HG03064 (cell line): ENCODE data around the gene MBLAC1.
A peak's percentile ranks its signal among the peaks of the same experiment; 100 is the strongest.

ENCODE experiments used
- ATAC-seq: cut with Tn5 transposase; IDR thresholded peaks from one replicate; pipeline ENCODE4 v1.9.1; 2021; ENCODE audit warnings: low read depth; ENCODE audit not compliant: unreplicated experiment

The MBLAC1 gene

DNA sequence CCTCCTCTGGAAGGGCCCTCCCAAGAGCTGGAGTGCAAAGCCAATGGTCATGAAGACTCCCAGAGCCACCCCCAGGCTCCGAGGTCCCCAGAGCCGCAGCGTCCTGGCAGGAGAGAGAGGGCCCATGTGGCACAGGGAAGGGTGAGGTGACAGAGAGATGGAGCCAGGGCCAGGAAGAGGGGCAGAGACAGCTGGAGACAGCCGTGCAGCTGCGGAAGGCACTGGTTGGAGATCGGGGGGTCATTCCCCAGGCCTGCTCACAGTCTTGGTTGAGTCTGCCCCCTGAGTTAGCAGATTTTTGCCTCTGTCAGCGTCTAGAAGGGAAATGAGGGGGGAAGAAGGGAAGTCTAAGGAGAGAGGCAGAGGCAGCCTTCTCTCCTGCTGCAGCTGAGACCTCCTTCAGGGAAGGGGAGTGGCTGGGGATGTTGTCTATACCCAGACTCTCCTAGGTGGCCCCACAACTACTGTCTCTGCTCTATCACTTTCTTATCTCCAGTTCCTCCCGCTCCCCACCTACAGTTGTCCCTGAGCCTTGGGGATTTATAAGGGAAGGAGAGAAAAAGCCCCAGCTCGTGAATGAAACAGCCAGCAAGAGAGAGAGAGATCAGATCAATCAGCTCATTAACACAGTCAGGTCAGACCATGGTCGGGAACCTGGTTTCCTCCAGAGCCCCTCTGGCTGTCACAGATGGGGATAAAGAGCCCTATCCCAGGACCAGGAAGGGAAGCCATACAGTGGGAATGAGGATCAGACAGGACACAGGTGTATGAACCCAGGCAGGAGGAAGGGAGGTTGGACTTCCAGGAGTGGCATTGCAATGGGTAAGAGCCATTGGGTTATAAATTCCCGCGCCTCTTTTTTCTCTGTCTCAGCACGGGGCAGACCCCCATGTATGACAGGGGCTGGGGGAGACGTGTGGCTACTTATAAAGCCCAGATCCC is 40.5 kb downstream of the MBLAC1 start:
- no peak for ATAC-seq

GRCh38 chr7:100167912-100168323 is 41.2 kb downstream of the MBLAC1 start:
- no peak for ATAC-seq

GRCh38 chr7:100169147-100169850 is 42.5 kb downstream of the MBLAC1 start:
- ATAC-seq = no peak

GRCh38 chr7:100170101-100170897 is 43.5 kb downstream of the MBLAC1 start:
- no peak for ATAC-seq

DNA sequence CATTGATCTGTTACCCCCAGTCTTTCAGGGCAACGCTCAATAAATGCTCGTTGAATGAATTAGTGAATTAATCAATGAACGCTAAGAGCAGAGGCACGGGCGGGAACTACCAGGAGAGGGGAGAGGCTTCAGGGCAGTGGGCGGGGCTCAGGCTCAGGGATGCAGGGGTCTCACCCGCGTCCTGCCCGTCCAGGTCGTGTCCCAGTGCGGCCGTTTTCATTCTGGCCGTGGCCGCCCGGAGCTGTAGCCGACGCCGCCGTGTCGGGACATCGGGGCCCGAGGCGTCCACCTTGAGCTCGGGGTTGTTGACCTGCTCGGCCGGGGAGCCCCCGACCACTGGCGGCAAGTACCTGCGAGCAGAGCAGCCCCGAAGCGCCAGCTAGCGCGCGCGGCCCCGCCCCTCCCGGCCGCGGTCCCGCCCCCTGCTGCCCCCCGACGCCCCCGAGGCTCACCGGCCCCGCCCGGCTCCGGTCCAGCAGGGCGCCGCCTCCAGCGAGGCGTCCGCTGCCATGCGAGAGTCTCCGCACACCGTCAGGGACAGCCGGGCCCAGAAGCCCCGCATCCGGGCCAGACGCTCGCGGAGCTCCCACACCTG is 44.4 kb downstream of the MBLAC1 start:
- no peak for ATAC-seq

GRCh38 chr7:100171840-100172239 is 45.1 kb downstream of the MBLAC1 start:
- no peak for ATAC-seq

- ATAC-seq = no peak
Measured at GRCh38 chr7:100173806-100174495, 47.2 kb downstream of the MBLAC1 start.

DNA sequence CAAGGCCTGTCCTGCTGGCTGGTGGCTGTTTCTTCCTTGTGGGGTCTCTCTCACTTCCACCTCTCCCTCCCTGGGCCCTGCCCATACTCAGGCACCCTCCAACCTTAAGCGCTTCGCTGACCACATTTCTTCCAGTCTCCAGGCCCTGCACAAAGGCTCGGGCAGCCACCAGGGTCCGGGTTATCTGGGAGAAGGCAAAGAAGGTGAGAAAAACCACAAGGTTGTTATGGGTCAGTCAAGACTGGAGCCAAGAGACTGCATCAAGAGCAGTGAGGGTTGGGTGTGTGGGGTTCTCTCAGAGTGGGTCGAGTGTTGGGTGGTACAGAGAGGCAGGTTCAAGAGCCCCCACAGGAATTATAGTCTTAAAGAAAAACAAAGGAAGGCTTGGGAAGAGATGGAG is 47.8 kb downstream of the MBLAC1 start:
- ATAC-seq = no peak

DNA sequence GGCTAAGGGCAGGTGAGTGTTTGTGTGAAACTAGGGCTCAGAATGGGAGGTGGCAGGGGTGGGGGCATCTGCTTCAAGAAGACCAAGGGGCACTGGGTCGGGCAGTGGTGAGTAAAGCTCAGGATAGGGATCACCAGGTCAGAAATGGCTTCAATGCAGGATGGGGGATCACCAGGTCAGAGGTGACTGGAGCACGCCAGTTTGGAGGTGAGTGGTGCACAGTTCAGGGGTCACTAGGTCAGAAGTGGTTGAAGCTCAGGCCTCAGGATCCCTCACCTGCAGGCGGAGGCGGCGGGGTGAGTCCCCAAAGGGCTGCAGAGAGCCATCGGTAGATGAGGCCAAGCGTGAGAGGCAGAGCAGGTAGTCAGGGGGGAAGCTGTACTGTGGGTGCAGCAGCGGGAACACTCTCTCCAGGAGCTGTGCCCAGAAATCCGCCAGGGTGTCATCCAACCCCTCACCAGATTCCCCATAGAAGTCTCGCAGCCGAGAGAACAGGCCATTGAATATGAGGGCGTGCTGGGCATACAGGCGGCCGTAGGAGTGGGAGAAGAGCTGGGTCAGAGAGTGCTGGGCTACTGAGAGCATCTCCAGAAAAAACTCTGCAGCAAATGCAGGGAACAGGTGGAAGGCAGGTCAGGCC is 48.6 kb downstream of the MBLAC1 start:
- ATAC-seq = no peak

DNA sequence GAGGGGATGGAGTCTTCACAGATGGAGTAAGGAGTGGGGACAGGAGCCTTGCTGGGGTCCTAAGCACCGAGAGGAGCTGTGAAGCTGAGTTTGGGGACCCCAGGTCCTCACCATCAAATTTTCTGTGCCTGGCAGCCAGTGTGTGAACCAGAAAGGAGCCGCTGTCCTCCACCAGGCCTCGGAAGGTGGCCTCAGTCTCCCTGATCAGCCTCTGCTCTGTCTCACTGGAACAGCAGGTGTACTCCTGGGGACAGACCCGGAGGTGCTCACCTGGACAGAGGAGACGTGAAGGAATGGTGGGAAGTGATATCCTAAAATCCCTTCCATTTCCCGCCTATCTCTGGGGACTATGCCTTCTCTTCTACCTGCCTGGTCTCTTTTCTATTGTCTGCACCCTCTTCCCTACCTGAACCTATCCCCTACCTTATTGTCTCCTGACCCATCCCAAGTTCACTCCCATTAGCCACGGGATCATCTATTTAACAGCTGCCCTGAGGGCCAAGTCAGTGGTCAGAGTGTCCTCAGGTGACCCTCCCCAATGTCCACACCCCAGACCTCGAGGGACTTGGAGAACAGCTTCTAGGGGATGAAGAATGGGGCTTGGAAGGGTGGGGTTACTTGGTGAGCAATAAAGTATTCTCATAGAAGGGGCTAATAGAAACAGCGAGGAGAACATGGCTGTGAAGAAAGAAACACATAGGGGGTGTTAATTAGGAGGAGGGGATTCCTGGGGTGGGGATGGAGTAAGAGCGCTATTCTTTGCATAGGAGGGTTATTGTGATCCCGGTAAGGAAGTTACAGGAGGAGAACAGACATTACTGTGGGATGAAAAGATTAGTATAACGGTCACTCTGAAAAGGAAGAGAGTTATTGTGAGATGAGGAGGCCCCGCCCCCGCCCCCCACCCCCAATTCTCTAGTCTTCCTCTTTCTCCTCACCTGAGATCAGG is 49.6 kb downstream of the MBLAC1 start:
- no peak for ATAC-seq

DNA sequence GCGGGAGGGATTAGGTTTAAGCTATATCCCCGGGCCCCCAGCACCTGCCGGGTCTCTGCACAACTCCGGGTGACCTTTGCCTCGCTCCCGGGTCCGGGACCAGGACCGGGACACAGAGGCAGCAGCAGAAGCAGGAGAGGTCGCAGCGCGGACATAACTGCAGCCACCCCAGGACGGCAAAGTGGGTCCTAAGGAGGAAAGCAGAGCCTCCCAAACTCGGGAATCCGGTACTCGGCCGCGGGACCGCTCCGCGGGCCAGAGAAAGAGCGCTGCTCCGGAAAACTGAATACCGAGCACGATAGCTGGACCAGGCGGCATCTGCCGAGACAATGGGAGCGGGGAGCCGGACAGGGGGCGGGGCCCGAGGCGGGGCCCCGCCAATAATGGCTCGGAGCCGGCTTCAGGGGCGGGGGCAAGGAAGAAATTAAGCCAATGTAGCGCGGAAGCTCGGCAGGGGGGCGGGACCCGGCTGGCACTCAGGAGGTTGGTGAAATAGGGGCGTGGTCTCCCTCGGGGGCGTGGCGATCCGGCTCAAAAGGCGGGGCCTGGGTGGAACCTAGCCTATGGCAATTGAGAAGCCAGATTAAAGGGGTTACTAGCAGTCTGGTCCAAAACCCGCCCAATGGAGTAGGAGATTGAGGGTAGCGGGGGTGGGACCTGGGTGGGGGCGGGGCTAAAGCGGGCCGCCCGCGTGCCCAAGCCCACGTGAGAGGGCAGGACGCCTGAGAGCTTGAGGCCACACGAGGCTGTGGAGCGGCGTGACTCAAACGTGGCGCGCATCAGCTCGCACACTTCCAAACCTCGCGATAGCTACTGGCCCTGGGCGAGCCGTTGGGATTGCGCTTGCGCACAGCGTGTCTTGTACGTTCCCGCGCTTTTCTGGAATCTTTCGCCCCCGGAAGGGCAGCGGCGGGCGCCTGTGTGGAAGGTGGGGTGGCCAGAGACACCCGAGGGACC is 50.6 kb downstream of the MBLAC1 start, which contains the start of the genes GPC2 and STAG3:
TSS of gene GPC2 (minus strand) at position 337 of the 957 bp plus-strand sequence. CDS start at position 155, 182 bp downstream.
TSS of gene STAG3 (plus strand) at position 874 of the 957 bp plus-strand sequence. CDS start 2,639 bp downstream, outside the sequence.
- peak; percentile 82 for ATAC-seq
